NCI-H2196 (cell line): Measurements from ENCODE around the gene ZMYND10.

Experiments used
- DNase-seq: peaks from one replicate; lab custom pipeline; 2025; ENCODE audit not compliant: unreplicated experiment; lab: John Stamatoyannopoulos, UW

ZMYND10 gene

GRCh38 chr3:50371133-50371685 is 25.7 kb upstream of the ZMYND10 start:
- no peak for DNase-seq

DNA sequence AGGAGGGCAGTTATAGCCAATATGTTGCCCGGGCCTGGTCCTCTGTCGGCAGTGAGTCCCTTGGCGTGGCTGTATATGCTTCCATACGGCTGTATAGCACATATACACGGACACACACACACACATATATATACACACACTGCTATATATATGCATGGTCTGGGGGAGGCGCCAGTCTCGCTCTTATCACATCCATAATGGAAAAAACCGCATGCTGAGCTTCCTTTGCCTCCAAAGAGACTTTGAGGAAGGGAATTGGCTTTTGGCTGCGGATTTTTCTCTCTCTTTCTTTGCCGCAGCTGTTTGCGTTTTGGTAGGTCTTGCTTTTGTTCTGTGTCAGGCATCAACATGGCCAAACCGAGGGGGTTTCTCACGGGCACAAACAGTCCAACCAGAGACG is 25.1 kb upstream of the ZMYND10 start:
- no peak for DNase-seq

- no peak for DNase-seq
These were observed 23.6 kb upstream of the ZMYND10 start for GRCh38 chr3:50369012-50369670.

DNA sequence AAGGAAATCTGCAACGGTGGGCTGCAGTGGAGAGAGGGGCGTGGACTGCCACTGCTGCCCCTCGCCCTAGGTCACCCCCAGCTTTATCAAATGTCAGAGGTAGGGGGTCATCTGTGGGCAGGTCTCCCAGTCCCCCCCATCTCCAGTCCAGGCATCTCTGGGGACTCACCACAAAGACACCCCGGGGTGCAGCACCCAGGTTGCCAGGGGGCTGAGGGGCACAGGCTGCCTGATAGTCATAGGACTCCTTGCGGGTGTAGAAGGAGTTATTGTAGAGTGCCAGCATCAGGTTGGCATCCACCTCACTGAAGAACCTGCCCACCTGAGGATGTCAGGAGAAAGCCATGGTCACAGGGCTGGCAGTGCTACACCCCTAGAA is 20.3 kb upstream of the ZMYND10 start:
- DNase-seq: no peak

DNA sequence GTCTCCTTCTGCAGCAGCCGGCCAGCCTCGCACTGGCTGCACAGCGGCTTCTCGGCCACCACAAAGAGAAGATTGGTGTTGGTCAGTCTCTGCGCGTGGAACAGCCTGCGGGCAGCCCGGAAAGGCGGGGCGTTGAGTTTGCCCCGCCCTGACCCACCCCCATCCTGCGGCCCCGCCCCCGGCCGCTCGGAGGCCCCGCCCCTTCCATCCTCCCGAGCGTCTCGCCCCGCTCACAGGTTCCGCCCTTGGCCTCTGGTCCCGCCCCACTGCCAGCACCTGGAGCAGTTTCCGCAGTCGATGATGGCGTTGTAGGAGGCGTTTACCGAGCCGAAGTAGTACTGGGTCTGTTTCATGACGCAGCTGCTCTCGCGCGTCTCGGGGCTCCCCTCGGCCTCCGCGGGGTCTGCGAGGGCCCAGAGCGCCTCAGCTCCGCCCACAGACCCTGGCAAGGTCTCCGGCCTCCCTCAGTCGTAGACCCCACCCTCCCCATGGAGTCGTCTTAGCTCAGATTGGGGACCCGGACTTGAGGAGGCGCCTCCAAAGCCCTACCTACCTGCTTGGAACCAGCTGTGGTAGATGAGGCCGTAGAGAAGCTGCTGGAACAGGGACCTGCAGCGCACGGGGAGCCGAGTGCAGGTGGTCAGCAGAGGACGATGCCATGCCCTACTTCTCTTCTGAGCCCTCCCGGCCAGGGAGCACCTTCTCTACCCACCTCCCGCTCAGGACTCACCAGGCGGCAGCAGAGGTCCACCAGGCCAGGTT is 19.7 kb upstream of the ZMYND10 start:
- no peak for DNase-seq

DNA sequence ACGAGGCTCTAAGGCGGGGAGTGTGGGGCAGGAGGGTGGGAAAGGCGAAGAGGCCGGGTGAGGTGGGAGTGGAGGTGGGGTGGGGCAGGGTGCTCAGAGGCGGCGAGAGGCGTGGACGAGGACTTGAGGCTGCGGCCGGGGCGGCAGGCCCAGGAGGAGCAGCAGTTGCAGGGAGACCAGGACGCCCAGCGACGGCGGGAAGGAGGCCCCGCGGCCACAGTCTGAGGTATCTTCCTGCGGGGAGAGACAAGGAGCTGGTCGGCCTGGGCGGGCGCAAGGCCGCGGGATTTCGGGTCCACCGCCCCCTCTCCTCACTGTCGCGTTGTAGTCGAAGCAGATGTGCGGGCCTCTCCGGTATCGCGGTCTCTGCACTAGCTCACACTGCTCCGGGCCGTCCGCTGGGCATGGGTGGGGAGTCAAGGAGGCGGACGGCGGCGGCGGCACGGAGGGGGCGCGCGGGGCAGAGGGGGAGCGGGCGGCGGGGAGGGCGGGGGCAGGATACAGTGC is 19.1 kb upstream of the ZMYND10 start:
- DNase-seq: no peak

- DNase-seq: no peak
These were observed 14.2 kb upstream of the ZMYND10 start for GRCh38 chr3:50359760-50360110.

DNA sequence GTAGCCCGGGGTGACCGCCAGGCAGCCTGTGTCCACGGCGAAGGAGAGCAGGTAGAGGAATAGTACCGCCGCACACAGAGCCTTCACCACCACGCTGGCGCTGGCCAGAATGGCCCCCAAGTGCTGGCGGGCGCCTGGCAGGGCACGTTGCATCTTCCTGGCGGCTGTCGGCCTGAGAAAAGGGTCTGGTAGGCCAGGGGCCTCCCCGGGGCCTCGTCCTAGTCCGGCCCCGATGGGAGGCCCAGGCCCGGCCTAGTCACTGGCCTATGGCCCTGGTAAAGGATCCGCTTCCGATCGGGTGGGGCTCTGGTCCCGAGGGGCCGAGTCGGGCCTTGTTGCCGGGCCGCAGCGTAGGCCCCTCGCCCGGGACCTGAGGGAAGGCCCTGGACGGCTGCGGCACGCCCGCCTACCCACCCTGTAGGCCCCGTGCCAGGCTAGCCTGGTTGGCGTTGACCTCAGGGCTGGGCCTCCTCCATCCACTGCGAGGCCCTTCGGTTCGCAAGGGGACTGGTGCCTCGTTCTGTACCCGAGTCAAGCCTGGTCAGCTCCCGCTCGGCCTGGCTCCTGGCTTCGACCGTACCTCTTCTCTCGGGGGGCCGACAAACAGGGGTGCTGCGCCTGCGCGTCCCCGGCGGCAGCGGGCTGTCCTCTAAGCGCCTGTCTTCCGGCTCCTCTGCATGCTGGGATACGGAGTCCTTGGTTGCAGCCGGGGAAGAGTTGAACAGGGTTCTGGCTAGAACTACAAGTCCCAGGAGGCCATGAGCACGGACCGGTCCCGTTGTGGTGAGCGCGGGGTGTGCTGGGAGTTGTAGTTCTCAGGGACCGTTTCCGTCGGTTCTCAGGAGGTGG is 13.6 kb upstream of the ZMYND10 start, which contains the start of gene TMEM115:
Gene TMEM115 (minus strand): TSS at position 611 of the 849 bp plus-strand sequence. CDS start 458 bp downstream, at position 153.
- DNase-seq: peak; percentile 79

DNA sequence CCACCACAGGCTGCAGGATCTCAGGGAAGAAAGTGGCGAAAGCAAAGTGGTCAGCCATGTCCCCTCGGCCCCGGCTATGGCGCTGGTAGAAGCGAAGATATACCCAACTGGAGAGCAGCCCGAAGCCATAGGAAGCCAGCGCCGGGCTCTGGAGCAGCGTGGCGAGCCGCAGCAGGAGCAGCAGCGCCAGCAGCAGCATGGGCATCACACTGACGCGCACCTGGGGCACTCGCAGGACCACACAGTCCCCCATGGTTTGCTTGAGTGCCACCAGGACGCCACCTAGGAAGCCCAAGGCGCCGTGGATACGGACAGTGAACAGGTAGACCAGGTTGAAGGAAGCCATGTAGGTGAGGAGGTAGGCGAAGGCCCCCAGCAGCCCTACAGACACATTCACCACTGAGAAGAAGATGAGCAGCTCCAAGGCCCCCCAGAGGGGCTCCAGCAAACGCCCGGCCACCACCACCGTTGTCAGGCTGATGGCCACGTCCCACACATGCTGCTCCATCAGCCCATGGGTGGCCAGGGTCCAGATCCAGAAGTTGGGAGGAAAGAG is 12.9 kb upstream of the ZMYND10 start:
- DNase-seq: no peak

- DNase-seq: no peak
These were observed 11.9 kb upstream of the ZMYND10 start for GRCh38 chr3:50357481-50357880.

DNA sequence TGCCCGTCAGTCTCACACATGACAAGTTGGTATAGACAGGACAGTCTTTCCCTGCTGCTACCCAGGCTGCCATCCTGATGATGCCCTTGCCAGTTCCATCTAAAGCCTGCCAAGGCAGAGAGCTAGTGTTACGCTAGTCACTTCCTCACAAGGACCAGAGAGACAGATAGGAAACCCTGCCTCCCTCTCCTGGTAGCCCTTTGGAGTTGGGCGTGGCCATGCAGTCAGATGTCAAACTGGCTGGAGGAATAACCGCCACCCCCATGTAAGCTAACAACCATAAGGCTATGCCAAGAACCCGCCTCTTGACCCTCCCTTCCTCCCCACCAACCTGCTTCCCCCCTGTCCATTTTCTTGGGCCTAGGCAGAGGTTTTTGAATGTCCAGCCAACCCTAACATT is 11.0 kb upstream of the ZMYND10 start:
- peak; percentile 39 for DNase-seq

DNA sequence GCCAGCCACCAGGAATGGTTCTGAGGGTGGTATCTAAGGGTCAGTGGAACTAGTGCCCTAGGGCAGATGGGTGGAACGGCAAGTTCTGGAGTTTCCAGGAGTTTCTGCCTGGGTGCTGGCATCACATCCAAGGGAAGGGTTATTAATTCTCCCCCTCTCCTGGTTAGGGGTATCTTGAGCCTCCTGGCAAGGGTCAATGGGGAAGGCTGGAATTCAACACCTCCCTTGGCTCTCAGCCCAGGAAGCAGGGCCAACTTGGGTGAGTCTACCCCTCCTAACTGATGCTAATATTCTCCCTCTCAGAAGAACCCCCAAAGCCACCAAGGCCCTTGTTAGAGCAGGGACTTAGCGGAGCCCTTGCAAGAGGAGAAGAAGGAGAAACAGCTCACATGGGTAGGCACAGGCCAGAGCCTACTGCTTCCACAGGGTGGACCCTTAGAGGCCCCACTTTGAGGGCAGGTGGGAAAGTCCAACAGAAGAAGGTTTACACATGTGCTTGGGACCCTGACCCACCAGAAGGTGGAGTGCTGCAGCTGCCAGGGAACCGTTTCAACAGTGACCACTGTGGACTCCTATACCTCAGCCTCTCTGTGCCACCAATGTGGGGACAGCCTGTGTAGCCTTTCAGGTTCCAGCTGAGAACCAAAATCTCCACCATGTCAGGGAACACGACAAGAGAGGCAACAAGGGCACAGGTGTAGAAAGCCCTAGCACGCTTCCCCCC is 10.5 kb upstream of the ZMYND10 start:
- peak; percentile 1 for DNase-seq

DNA sequence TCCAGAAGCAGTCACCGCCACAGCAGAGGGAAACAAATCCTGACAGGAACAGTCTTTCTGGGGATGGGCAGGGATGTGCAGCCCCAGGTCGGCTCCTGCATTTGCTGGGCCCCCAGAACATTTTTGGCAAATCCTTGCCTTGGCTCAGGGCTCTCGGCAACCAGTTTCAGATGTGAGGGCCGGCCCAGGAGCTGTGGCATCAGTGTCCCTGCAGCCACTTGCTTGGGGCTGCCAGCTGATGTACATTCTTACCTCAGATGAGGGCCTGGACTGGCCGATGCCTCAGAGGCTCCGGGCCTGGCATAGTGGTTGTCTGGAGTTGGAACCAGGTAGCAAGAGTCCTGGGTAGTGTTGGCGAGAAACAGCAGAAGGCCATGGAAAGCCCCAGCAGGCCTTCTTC is 9.3 kb upstream of the ZMYND10 start:
- no peak for DNase-seq

- no peak for DNase-seq
These were observed 8.7 kb upstream of the ZMYND10 start for GRCh38 chr3:50354186-50354764.

GRCh38 chr3:50353245-50354004 is 7.9 kb upstream of the ZMYND10 start:
- no peak for DNase-seq

DNA sequence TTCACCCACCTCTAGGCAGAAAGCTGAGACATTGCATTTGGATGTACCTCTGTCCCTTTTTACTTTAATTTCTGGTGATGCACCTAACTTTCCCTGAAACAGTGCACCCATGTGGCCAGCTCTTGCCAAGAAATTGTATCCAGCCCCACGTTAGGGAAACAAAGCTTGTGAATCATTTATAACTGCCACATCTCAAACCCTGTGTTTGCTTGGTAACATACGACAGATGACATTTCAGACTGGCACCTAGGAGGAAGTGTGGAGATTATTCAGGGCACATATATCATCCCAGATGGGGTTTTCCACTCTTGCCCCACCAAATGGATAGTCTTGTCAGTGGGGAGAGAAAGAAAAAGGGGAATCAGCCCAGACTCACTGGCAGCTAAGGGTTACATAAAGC is 7.2 kb upstream of the ZMYND10 start:
- no peak for DNase-seq

GRCh38 chr3:50351323-50351697 is 5.8 kb upstream of the ZMYND10 start:
- DNase-seq: no peak

- DNase-seq: peak; percentile 81
These were observed 5.2 kb upstream of the ZMYND10 start, which contains the start of the genes CYB561D2 and NPRL2 for GRCh38 chr3:50350527-50351322. Gene CYB561D2, plus strand, starts transcription at chr3:50350862. Its CDS starts 572 bp downstream, at chr3:50351434. Gene NPRL2, minus strand, starts transcription at chr3:50350775. Its CDS starts 123 bp downstream, at chr3:50350652.
